Colon (tissue), 2 donors: Measurements from ENCODE around the gene EZR.

Experiments
- FAIRE-seq: peaks from 2 replicates; lab custom pipeline; 2012; peaks lifted over from hg19 to GRCh38; lab: Jason Lieb, UNC
- donor health status: control.
- donor health status: control.

The EZR gene

GRCh38 chr6:158775832-158776231, 43.3 kb downstream of the EZR start:
- FAIRE-seq = no peak

- FAIRE-seq = no peak
These were observed 44.3 kb downstream of the EZR start for GRCh38 chr6:158774717-158775449.

GRCh38 chr6:158773581-158774449, 45.4 kb downstream of the EZR start:
- no peak for FAIRE-seq

- FAIRE-seq = no peak
These were observed 46.3 kb downstream of the EZR start for GRCh38 chr6:158772851-158773371.

GRCh38 chr6:158772172-158772571, 47.0 kb downstream of the EZR start:
- FAIRE-seq = no peak

GRCh38 chr6:158771399-158772152, 47.6 kb downstream of the EZR start:
- no peak for FAIRE-seq

GRCh38 chr6:158770533-158771330, 48.4 kb downstream of the EZR start:
- FAIRE-seq = no peak

GRCh38 chr6:158769771-158770432, 49.3 kb downstream of the EZR start:
- no peak for FAIRE-seq

- no peak for FAIRE-seq
These were observed 49.9 kb downstream of the EZR start for GRCh38 chr6:158769234-158769770.

- FAIRE-seq = no peak
These were observed 50.7 kb downstream of the EZR start for GRCh38 chr6:158768436-158768835.

- no peak for FAIRE-seq
These were observed 51.5 kb downstream of the EZR start for GRCh38 chr6:158767709-158768108.

- FAIRE-seq = no peak
These were observed 52.3 kb downstream of the EZR start for GRCh38 chr6:158766621-158767455.

GRCh38 chr6:158765499-158766068, 53.6 kb downstream of the EZR start:
- no peak for FAIRE-seq

GRCh38 chr6:158764926-158765325, 54.2 kb downstream of the EZR start:
- no peak for FAIRE-seq

- no peak for FAIRE-seq
These were observed 54.9 kb downstream of the EZR start for GRCh38 chr6:158764183-158764849.

GRCh38 chr6:158763434-158764182, 55.6 kb downstream of the EZR start:
- no peak for FAIRE-seq

GRCh38 chr6:158762787-158763433, 56.3 kb downstream of the EZR start:
- no peak for FAIRE-seq

- FAIRE-seq = no peak
These were observed 57.4 kb downstream of the EZR start for GRCh38 chr6:158761746-158762145.
